Stimulated activated naive B cell treated with anti-CD40 and anti-IgM and Interleukin-4, amounts not matched to agents 10 μg/mL and 1 μg/mL and 100 μg/mL, for 72 hours (primary cell): Measurements from ENCODE around the gene CLECL1.
"Not testable (repeated sequence)": the region's sequence is repeated elsewhere in the genome, so short reads cannot be mapped to it uniquely, and the experiment has no call there.

ENCODE experiments used
- ATAC-seq, 2 donors: fragments of 150-1000 bp; cut with Tn5 transposase; replicated peaks; 2 replicates each; pipeline ENCODE4 v1.10.0; 2021; ENCODE audit warnings: moderate library complexity in 1 of 2
- DNase-seq: peaks from one replicate; pipeline ENCODE4 v3.0.0; 2021
- H3K27ac Mint-ChIP-seq: one replicate; pipeline ENCODE4 v1.8.0; 2022; ENCODE audit warnings: mild to moderate bottlenecking, mixed read lengths
- H3K27me3 Mint-ChIP-seq, 2 donors: one replicate each; pipeline ENCODE4 v1.8.0; 2022; ENCODE audit warnings: mixed read lengths in 2 of 2
- H3K36me3 Mint-ChIP-seq, 2 donors: one replicate each; pipeline ENCODE4 v1.8.0; 2022; ENCODE audit warnings: mixed read lengths in 2 of 2, mild to moderate bottlenecking in 1 of 2
- H3K4me1 Mint-ChIP-seq, 2 donors: one replicate each; pipeline ENCODE4 v1.8.0; 2022; ENCODE audit warnings: mixed read lengths in 2 of 2, mild to moderate bottlenecking in 1 of 2
- H3K4me3 Mint-ChIP-seq, 2 donors: one replicate each; pipeline ENCODE4 v1.8.0; 2022; ENCODE audit warnings: mild to moderate bottlenecking in 2 of 2, mixed read lengths in 2 of 2, moderate library complexity in 1 of 2
- H3K9me3 Mint-ChIP-seq, 2 donors: one replicate each; pipeline ENCODE4 v1.8.0; 2022; ENCODE audit warnings: mixed read lengths in 2 of 2, mild to moderate bottlenecking in 1 of 2

The CLECL1 gene

GRCh38 chr12:9682949-9683348 lies 49.9 kb downstream of the CLECL1 start:
- Mint-ChIP-seq H3K4me3 (peak overlapping the region; percentile 32 to 58), H3K27ac (peak overlapping the region; percentile 53), H3K9me3 (peaks cover 15 to 17% of the 10 kb centered on the region in 2 donors), H3K4me1 (peaks cover 30 to 54% of the 10 kb centered on the region in 2 donors), H3K36me3 (peaks cover 61 to 84% of the 10 kb centered on the region in 2 donors)
- not testable (repeated sequence) for H3K27me3 Mint-ChIP-seq, DNase-seq, ATAC-seq

- not testable (repeated sequence) for H3K27me3 Mint-ChIP-seq, ATAC-seq, DNase-seq
- Mint-ChIP-seq H3K36me3 (peaks cover 65 to 88% of the 10 kb centered on the region in 2 donors), H3K4me3 (peak overlapping the region; percentile 32 to 58), H3K27ac (peak overlapping the region; percentile 53), H3K4me1 (peaks cover 30 to 58% of the 10 kb centered on the region in 2 donors), H3K9me3 (peaks cover 15 to 17% of the 10 kb centered on the region in 2 donors)
These were observed 50.4 kb downstream of the CLECL1 start for GRCh38 chr12:9682508-9682907.

GRCh38 chr12:9674226-9674590 lies 58.7 kb downstream of the CLECL1 start:
- no peak for DNase-seq
- Mint-ChIP-seq H3K27ac (peak overlapping the region; percentile 98), H3K4me3 (peak overlapping the region; percentile 83 to 88), H3K36me3 (peaks cover 80 to 89% of the 10 kb centered on the region in 2 donors), H3K27me3 (peaks cover 0 to 4% of the 10 kb centered on the region in 2 donors), H3K9me3 (peaks cover 0 to 5% of the 10 kb centered on the region in 2 donors), H3K4me1 (peaks cover 47 to 76% of the 10 kb centered on the region in 2 donors)
- peak in 1 of 2 donors; percentile 2 for ATAC-seq

GRCh38 chr12:9673404-9674225 lies 59.3 kb downstream of the CLECL1 start:
- Mint-ChIP-seq H3K9me3 (peaks cover 0 to 5% of the 10 kb centered on the region in 2 donors), H3K27ac (peak overlapping the region; percentile 98), H3K4me1 (peaks cover 49 to 78% of the 10 kb centered on the region in 2 donors), H3K36me3 (peaks cover 79 to 86% of the 10 kb centered on the region in 2 donors), H3K27me3 (peaks cover 0 to 4% of the 10 kb centered on the region in 2 donors), H3K4me3 (peak overlapping the region; percentile 83 to 88)
- ATAC-seq (peak; percentile 29 to 41), DNase-seq (peak; percentile 43)
